Astrocyte (in vitro differentiated cells and primary cell): ENCODE results near the gene COX8A.

Experiments
- CTCF ChIP-seq: IDR thresholded peaks from 2 replicates; pipeline ENCODE4 v1.5.1; 2011; ENCODE audit warnings: low read depth, mild to moderate bottlenecking, inconsistent platforms, low read length, moderate library complexity; ENCODE audit not compliant: insufficient read depth
- EZH2 ChIP-seq: IDR thresholded peaks from 2 replicates; pipeline ENCODE4 v1.6.1; 2012; ENCODE audit warnings: mild to moderate bottlenecking, low read length, inconsistent platforms; ENCODE audit not compliant: insufficient read depth

GRCh38 chr11:64014356-64014755 is 39.9 kb downstream of the COX8A start:
- TF ChIP-seq CTCF, result no peak
- TF ChIP-seq EZH2, result no peak
